Skeletal muscle satellite cell (primary cell): ENCODE measurements around the gene RGS6.

Experiments used
- H3K27me3 ChIP-seq: 2 replicates; pipeline ENCODE4 v1.7.0; 2013; ENCODE audit warnings: low read length; ENCODE audit not compliant: control insufficient read depth, insufficient read depth
- H3K36me3 ChIP-seq: 2 replicates; pipeline ENCODE4 v1.7.0; 2013; ENCODE audit warnings: mild to moderate bottlenecking, control low read depth, low read length; ENCODE audit not compliant: insufficient read depth
- H3K4me1 ChIP-seq: 2 replicates; pipeline ENCODE4 v1.7.0; 2013; ENCODE audit warnings: low read length; ENCODE audit not compliant: control insufficient read depth, insufficient read depth
- H3K4me2 ChIP-seq: 2 replicates; pipeline ENCODE4 v1.7.0; 2013; ENCODE audit warnings: mild to moderate bottlenecking, low read length
- H3K4me3 ChIP-seq: 2 replicates; pipeline ENCODE4 v1.7.0; 2013; ENCODE audit warnings: low read length
- H3K9ac ChIP-seq: 2 replicates; pipeline ENCODE4 v1.7.0; 2013; ENCODE audit warnings: mild to moderate bottlenecking, low read depth, low read length, moderate library complexity
- H3K9me3 ChIP-seq: replicated peaks from 2 replicates; pipeline ENCODE4 v1.7.0; 2013; ENCODE audit warnings: mild to moderate bottlenecking, control low read depth, low read length

The RGS6 gene

GRCh38 chr14:71988939-71989338 lies 56.7 kb downstream of the RGS6 start:
- no peak overlapping the region for H3K4me2 ChIP-seq
- no peak overlapping the region for H3K4me3 ChIP-seq
- H3K27me3 ChIP-seq = no peaks in the 10 kb centered on the region
- no peaks in the 10 kb centered on the region for H3K4me1 ChIP-seq
- H3K9ac ChIP-seq = no peak overlapping the region
- no peaks in the 10 kb centered on the region for H3K9me3 ChIP-seq
- H3K36me3 ChIP-seq = no peaks in the 10 kb centered on the region

GRCh38 chr14:71994416-71994815 lies 62.2 kb downstream of the RGS6 start:
- Histone ChIP-seq H3K4me1 (no peaks in the 10 kb centered on the region), H3K9me3 (peaks cover 3% of the 10 kb centered on the region), H3K4me3 (no peak overlapping the region), H3K4me2 (no peak overlapping the region), H3K27me3 (no peaks in the 10 kb centered on the region), H3K9ac (no peak overlapping the region), H3K36me3 (no peaks in the 10 kb centered on the region)

- Histone ChIP-seq H3K9me3 (peaks cover 6% of the 10 kb centered on the region), H3K4me3 (no peak overlapping the region), H3K4me2 (no peak overlapping the region), H3K4me1 (no peaks in the 10 kb centered on the region), H3K36me3 (no peaks in the 10 kb centered on the region), H3K9ac (no peak overlapping the region), H3K27me3 (no peaks in the 10 kb centered on the region)
Observed at GRCh38 chr14:71995741-71996140, 63.5 kb downstream of the RGS6 start.

- no peak overlapping the region for H3K9ac ChIP-seq
- H3K27me3 ChIP-seq = no peaks in the 10 kb centered on the region
- H3K9me3 ChIP-seq = peaks cover 6% of the 10 kb centered on the region
- H3K4me2 ChIP-seq = no peak overlapping the region
- no peaks in the 10 kb centered on the region for H3K4me1 ChIP-seq
- H3K4me3 ChIP-seq = no peak overlapping the region
- no peaks in the 10 kb centered on the region for H3K36me3 ChIP-seq
Observed at GRCh38 chr14:71996610-71997009, 64.4 kb downstream of the RGS6 start.

GRCh38 chr14:72000907-72001306 lies 68.7 kb downstream of the RGS6 start:
- Histone ChIP-seq H3K4me3 (no peak overlapping the region), H3K9me3 (peaks cover 6% of the 10 kb centered on the region), H3K4me1 (no peaks in the 10 kb centered on the region), H3K36me3 (no peaks in the 10 kb centered on the region), H3K9ac (no peak overlapping the region), H3K27me3 (no peaks in the 10 kb centered on the region), H3K4me2 (no peak overlapping the region)

GRCh38 chr14:72002731-72003130 lies 70.5 kb downstream of the RGS6 start:
- H3K36me3 ChIP-seq = no peaks in the 10 kb centered on the region
- no peak overlapping the region for H3K4me2 ChIP-seq
- H3K27me3 ChIP-seq = no peaks in the 10 kb centered on the region
- no peaks in the 10 kb centered on the region for H3K4me1 ChIP-seq
- no peak overlapping the region for H3K9ac ChIP-seq
- H3K9me3 ChIP-seq = peaks cover 5% of the 10 kb centered on the region
- no peak overlapping the region for H3K4me3 ChIP-seq

- H3K4me1 ChIP-seq = no peaks in the 10 kb centered on the region
- H3K9ac ChIP-seq = no peak overlapping the region
- no peaks in the 10 kb centered on the region for H3K36me3 ChIP-seq
- no peak overlapping the region for H3K4me2 ChIP-seq
- peaks cover 2% of the 10 kb centered on the region for H3K9me3 ChIP-seq
- no peak overlapping the region for H3K4me3 ChIP-seq
- no peaks in the 10 kb centered on the region for H3K27me3 ChIP-seq
Observed at GRCh38 chr14:72008666-72009065, 76.4 kb downstream of the RGS6 start.

GRCh38 chr14:72010474-72010873 lies 78.2 kb downstream of the RGS6 start:
- no peaks in the 10 kb centered on the region for H3K27me3 ChIP-seq
- H3K36me3 ChIP-seq = no peaks in the 10 kb centered on the region
- H3K4me1 ChIP-seq = no peaks in the 10 kb centered on the region
- H3K4me3 ChIP-seq = no peak overlapping the region
- H3K4me2 ChIP-seq = no peak overlapping the region
- peaks cover 2% of the 10 kb centered on the region for H3K9me3 ChIP-seq
- H3K9ac ChIP-seq = no peak overlapping the region

GRCh38 chr14:72013721-72014345 lies 81.6 kb downstream of the RGS6 start:
- H3K27me3 ChIP-seq = no peaks in the 10 kb centered on the region
- no peaks in the 10 kb centered on the region for H3K36me3 ChIP-seq
- no peak overlapping the region for H3K4me3 ChIP-seq
- H3K9me3 ChIP-seq = peaks cover 1% of the 10 kb centered on the region
- H3K4me2 ChIP-seq = no peak overlapping the region
- no peaks in the 10 kb centered on the region for H3K4me1 ChIP-seq
- no peak overlapping the region for H3K9ac ChIP-seq

GRCh38 chr14:72014486-72014885 lies 82.3 kb downstream of the RGS6 start:
- Histone ChIP-seq H3K4me3 (no peak overlapping the region), H3K4me2 (no peak overlapping the region), H3K4me1 (no peaks in the 10 kb centered on the region), H3K9ac (no peak overlapping the region), H3K9me3 (no peaks in the 10 kb centered on the region), H3K36me3 (no peaks in the 10 kb centered on the region), H3K27me3 (no peaks in the 10 kb centered on the region)

- Histone ChIP-seq H3K27me3 (no peaks in the 10 kb centered on the region), H3K4me1 (no peaks in the 10 kb centered on the region), H3K36me3 (no peaks in the 10 kb centered on the region), H3K9ac (no peak overlapping the region), H3K4me3 (no peak overlapping the region), H3K9me3 (no peaks in the 10 kb centered on the region), H3K4me2 (no peak overlapping the region)
Observed at GRCh38 chr14:72017290-72017689, 85.1 kb downstream of the RGS6 start.

- Histone ChIP-seq H3K4me3 (no peak overlapping the region), H3K4me2 (no peak overlapping the region), H3K4me1 (no peaks in the 10 kb centered on the region), H3K27me3 (no peaks in the 10 kb centered on the region), H3K9me3 (no peaks in the 10 kb centered on the region), H3K9ac (no peak overlapping the region), H3K36me3 (no peaks in the 10 kb centered on the region)
Observed at GRCh38 chr14:72023128-72024042, 91.2 kb downstream of the RGS6 start.
